ENCODE data around the gene ZNF500. TPM values are rescaled to one million over a fixed set of nuclear protein-coding genes. Genes with fewer than 3 reads are reported as not detected.

ZNF500 gene
- total and polyA plus RNA-seq, 2 of the 4 experiments (the other 2 are of a cell fraction): 4.5 to 5.9 TPM

- no peak overlapping the region for H3K4ac ChIP-seq (ENCODE audit: low read depth, low read length)
- peaks cover 4% of the 10 kb centered on the region; the same call in 1 of the 2 replicates for H3K9me1 ChIP-seq (ENCODE audit: insufficient read depth, low read length)
- H3K56ac ChIP-seq (ENCODE audit: extremely low read depth, insufficient read depth, low read length): no peak overlapping the region
- H4K20me1 ChIP-seq (ENCODE audit: insufficient read depth, low read length): no peaks in the 10 kb centered on the region
- no peak overlapping the region for H3K4me2 ChIP-seq (ENCODE audit: low read depth, low read length)
- POLR2A ChIA-PET (ENCODE audit: unreplicated experiment): no interaction called here
- dilution Hi-C loops (cut with HindIII; ENCODE audit: low sequenced_read_pairs, unreplicated experiment) (no loop called here), in situ Hi-C loops (cut with MboI; ENCODE audit: low sequenced_read_pairs) (no loop called here), intact Hi-C loops (cut with micrococcal nuclease) (no loop called here)
- no peak overlapping the region for H2BK15ac ChIP-seq (ENCODE audit: low read depth, low read length)
- H3K9me3 ChIP-seq (ENCODE audit: control insufficient read depth, insufficient read depth, low read length): no peaks in the 10 kb centered on the region
- DNase-seq (no peak), ATAC-seq (ENCODE audit: low read depth) (no peak)
- H3K9ac ChIP-seq (ENCODE audit: low read depth, low read length): no peak overlapping the region
- H2BK5ac ChIP-seq (ENCODE audit: low read depth, low read length, poor library complexity, severe bottlenecking): no peak overlapping the region
- H3K23ac ChIP-seq (ENCODE audit: low read depth, low read length): no peak overlapping the region
- H3K4me1 ChIP-seq (ENCODE audit: control insufficient read depth, insufficient read depth, low read length): no peaks in the 10 kb centered on the region
- BruUV-seq (replicated peaks): no TSS peak
- peaks cover 19 to 56% of the 10 kb centered on the region in 2 experiments for H3K79me1 ChIP-seq (ENCODE audit: low read depth in 1 of 2, low read length in 2 of 2)
- no peak overlapping the region for H2AK9ac ChIP-seq (replicated peaks; ENCODE audit: low read depth, low read length, poor library complexity)
- no peak overlapping the region for H2AFZ ChIP-seq (replicated peaks; ENCODE audit: low read length, poor library complexity)
- no peak overlapping the region for H3K27ac ChIP-seq (ENCODE audit: insufficient read depth, low read length)
- no CpG with 5 or more reads among the region's 8 CpGs for WGBS, 2 experiments (ENCODE audit: extremely low coverage in 2 of 2, insufficient read length in 1 of 2)
- no peak overlapping the region for H3K18ac ChIP-seq (ENCODE audit: low read depth, low read length)
- CTCF ChIA-PET: no interaction called here
- no peak overlapping the region for H4K5ac ChIP-seq (ENCODE audit: low read depth, low read length)
- H3K4me3 ChIP-seq (ENCODE audit: insufficient read depth, low read depth, low read length): no peak overlapping the region
- no peak overlapping the region for H2AK5ac ChIP-seq (ENCODE audit: low read depth, low read length)
- H2BK120ac ChIP-seq (ENCODE audit: low read depth, low read length): no peak overlapping the region
- TF ChIP-seq RCOR1 (IDR thresholded peaks at IDR 0.05; ENCODE audit: insufficient replicate concordance, low read length) (no peak), MAFK (IDR thresholded peaks at IDR 0.05; ENCODE audit: low read depth, low read length) (no peak), USF2 (IDR thresholded peaks at IDR 0.05; ENCODE audit: low read depth, low read length) (no peak), FOS (IDR thresholded peaks at IDR 0.05; ENCODE audit: low read depth, low read length) (no peak), CHD1 (IDR thresholded peaks at IDR 0.05; ENCODE audit: low read depth, low read length) (no peak), NFE2L2 (IDR thresholded peaks at IDR 0.05; ENCODE audit: low read depth, low read length) (no peak), ELK1 (IDR thresholded peaks at IDR 0.05; ENCODE audit: borderline replicate concordance, low read depth, low read length) (no peak), MAZ (IDR thresholded peaks at IDR 0.05; ENCODE audit: borderline replicate concordance, low read depth, low read length) (no peak), MXI1 (IDR thresholded peaks at IDR 0.05; ENCODE audit: borderline replicate concordance, low read depth, low read length) (no peak), RFX5 (IDR thresholded peaks at IDR 0.05; ENCODE audit: low read depth, low read length) (no peak), CEBPB (IDR thresholded peaks at IDR 0.05; ENCODE audit: low read depth, low read length) (no peak), SMC3 (IDR thresholded peaks at IDR 0.05; ENCODE audit: low read depth, low read length) (no peak), BHLHE40 (IDR thresholded peaks at IDR 0.05; ENCODE audit: low read depth, low read length) (no peak), RAD21 (IDR thresholded peaks at IDR 0.05; ENCODE audit: low read length) (no peak), POLR2A (IDR thresholded peaks at IDR 0.05; ENCODE audit: low read depth, low read length) (no peak)
- no peak overlapping the region for H4K91ac ChIP-seq (ENCODE audit: insufficient read depth, low read depth, low read length)
- H4K8ac ChIP-seq (ENCODE audit: low read depth in 2 of 2, low read length in 2 of 2): no peak overlapping the region
- no peak overlapping the region for H2BK20ac ChIP-seq (ENCODE audit: low read depth, low read length)
- H3K27me3 ChIP-seq (ENCODE audit: control insufficient read depth, insufficient read depth, low read length): no peaks in the 10 kb centered on the region
- peaks cover 43% of the 10 kb centered on the region for H3K36me3 ChIP-seq (ENCODE audit: control insufficient read depth, insufficient read depth, low read length)
- no peak overlapping the region for H3K14ac ChIP-seq (replicated peaks; ENCODE audit: low read depth, low read length)
Measured at GRCh38 chr16:4728676-4729075, 38.3 kb downstream of the ZNF500 start.
